Peyer's patch (tissue), 4 donors: ENCODE measurements around the gene KLKB1.

Source experiments
- CTCF ChIP-seq, 6 experiments: fragments of 450-650 bp in 4 of 6; fragments of 200-600 bp in 2 of 6; sonication (generic) in 1 of 6; IDR thresholded peaks; one replicate each; pipeline ENCODE4 v1.5.1; 2017 to 2019; ENCODE audit warnings: antibody characterized with exemption in 6 of 6, mild to moderate bottlenecking in 3 of 6, moderate library complexity in 1 of 6
- POLR2A ChIP-seq, 2 donors: fragments of 450-650 bp; IDR thresholded peaks; one replicate each; pipeline ENCODE4 v1.5.1; 2017; ENCODE audit warnings: antibody characterized with exemption in 2 of 2, mild to moderate bottlenecking in 2 of 2, moderate library complexity in 2 of 2

- TF ChIP-seq CTCF (IDR thresholded peaks at IDR 0.05) (no peak), POLR2A (IDR thresholded peaks at IDR 0.05) (no peak)
These were observed 5.7 kb upstream of the KLKB1 start for GRCh38 chr4:186221624-186222023.
